B cell (primary cell): ENCODE data around the gene EDNRA. TPM values are rescaled to one million over a fixed set of nuclear protein-coding genes. Genes with fewer than 3 reads are reported as not detected.

Source experiments
- ATAC-seq: fragments of 200-7000 bp; cut with Tn5 transposase; one replicate; pipeline ENCODE4 v1.10.0; 2021; ENCODE audit warnings: low read depth, mild to moderate bottlenecking, moderate number of reproducible peaks, moderate library complexity
- CTCF ChIA-PET: fragments of 350-600 bp; sonication (Branson Sonifier 250); formaldehyde crosslinking; loops from one replicate; lab custom pipeline; 2021; ENCODE audit warnings: antibody characterized with exemption, inconsistent platforms; lab: Charles Lee
- POLR2A ChIA-PET: fragments of 350-600 bp; sonication (Branson Sonifier 250); formaldehyde crosslinking; loops from one replicate; lab custom pipeline; 2021; ENCODE audit warnings: antibody characterized with exemption; lab: Charles Lee
- DNase-seq: peaks from one replicate; pipeline ENCODE4 v3.0.0; 2013
- H2AFZ ChIP-seq: 2 replicates; pipeline ENCODE4 v1.6.1; 2012; ENCODE audit warnings: mild to moderate bottlenecking, low read depth, low read length; ENCODE audit not compliant: insufficient read depth, poor library complexity, severe bottlenecking
- H3K27ac ChIP-seq, 2 donors: 1 replicate in 1 of 2; 2 replicates in 1 of 2; pipeline ENCODE4 v1.5.1; 2012 to 2013; ENCODE audit warnings: low read length in 2 of 2, mild to moderate bottlenecking in 2 of 2, moderate library complexity in 1 of 2
- H3K27me3 ChIP-seq, 4 experiments: fragments of 200-600 bp in 1 of 4; sonication (generic) in 1 of 4; replicated peaks in 1 of 4; 1 replicate in 2 of 4; 2 replicates in 2 of 4; pipeline versions ENCODE4 v1.6.1 to v1.7.0; 2013 to 2016; ENCODE audit warnings: low read length in 3 of 4, mild to moderate bottlenecking in 2 of 4, mixed read lengths in 1 of 4, moderate library complexity in 1 of 4; ENCODE audit not compliant: insufficient read depth in 4 of 4, control insufficient read depth in 3 of 4; ENCODE audit errors: control extremely low read depth in 1 of 4
- H3K36me3 ChIP-seq, 2 experiments: replicated peaks in 1 of 2; 1 replicate in 1 of 2; 2 replicates in 1 of 2; pipeline versions ENCODE4 v1.6.1 to v1.7.1; 2013; ENCODE audit warnings: low read length in 1 of 2; ENCODE audit not compliant: insufficient read depth in 2 of 2, control insufficient read depth in 1 of 2; ENCODE audit errors: control extremely low read depth in 1 of 2, extremely low read depth in 1 of 2
- H3K4me1 ChIP-seq, 2 donors: fragments of 200-600 bp in 1 of 2; sonication (generic) in 1 of 2; 1 replicate in 1 of 2; 2 replicates in 1 of 2; pipeline versions ENCODE4 v1.5.1 to v1.6.1; 2013 to 2017; ENCODE audit warnings: low read length in 2 of 2; ENCODE audit not compliant: control insufficient read depth in 2 of 2, insufficient read depth in 2 of 2
- H3K4me2 ChIP-seq: replicated peaks from 2 replicates; pipeline ENCODE3; 2012; ENCODE audit warnings: mild to moderate bottlenecking, low read depth, low read length; ENCODE audit not compliant: poor library complexity, severe bottlenecking
- H3K4me3 ChIP-seq, 5 experiments: fragments of 200-600 bp in 1 of 5; sonication (generic) in 1 of 5; 1 replicate in 3 of 5; 2 replicates in 2 of 5; pipeline versions ENCODE4 v1.5.1 to v1.7.0; 2011 to 2016; ENCODE audit warnings: low read length in 4 of 5, mild to moderate bottlenecking in 4 of 5, low read depth in 2 of 5, control low read depth in 1 of 5, moderate library complexity in 1 of 5; ENCODE audit not compliant: insufficient read depth in 1 of 5; ENCODE audit errors: control extremely low read depth in 1 of 5, extremely low read depth in 1 of 5
- H3K79me2 ChIP-seq: fragments of 200-600 bp; sonication (generic); one replicate; pipeline ENCODE4 v1.6.0; 2016; ENCODE audit warnings: low read length; ENCODE audit not compliant: control insufficient read depth, insufficient read depth
- H3K9ac ChIP-seq: fragments of 200-600 bp; sonication (generic); 2 replicates; pipeline ENCODE4 v1.6.1; 2017; ENCODE audit warnings: mild to moderate bottlenecking, low read length, moderate library complexity
- H3K9me3 ChIP-seq, 3 donors: one replicate each; pipeline versions ENCODE4 v1.6.1 to v1.7.1; 2013; ENCODE audit warnings: low read length in 2 of 3; ENCODE audit not compliant: control insufficient read depth in 2 of 3, insufficient read depth in 1 of 3; ENCODE audit errors: control extremely low read depth in 1 of 3
- H4K20me1 ChIP-seq: 2 replicates; pipeline ENCODE4 v1.6.0; 2012; ENCODE audit warnings: mild to moderate bottlenecking, low read length; ENCODE audit not compliant: insufficient read depth, control insufficient read depth, poor library complexity, severe bottlenecking
- H3K27ac Mint-ChIP-seq: one replicate; pipeline ENCODE4 v1.8.0; 2021; ENCODE audit warnings: mixed read lengths
- H3K27me3 Mint-ChIP-seq: one replicate; pipeline ENCODE4 v1.8.0; 2021; ENCODE audit warnings: mixed read lengths
- H3K4me1 Mint-ChIP-seq: one replicate; pipeline ENCODE4 v1.8.0; 2021; ENCODE audit warnings: mixed read lengths
- H3K4me3 Mint-ChIP-seq: one replicate; pipeline ENCODE4 v1.8.0; 2021; ENCODE audit warnings: mixed read lengths
- H3K9me3 Mint-ChIP-seq: one replicate; pipeline ENCODE4 v1.8.0; 2022; ENCODE audit warnings: mixed read lengths; ENCODE audit not compliant: insufficient read depth
- EZH2 ChIP-seq: IDR thresholded peaks from 2 replicates; pipeline ENCODE4 v1.6.1; 2012; ENCODE audit warnings: borderline replicate concordance, low read depth, mild to moderate bottlenecking, moderate library complexity, low read length; ENCODE audit not compliant: insufficient read depth, poor library complexity, severe bottlenecking
- WGBS: methylation state at CpG from one replicate; pipeline ENCODE4 v1.1.5; 2013; ENCODE audit warnings: missing lambda C conversion rate; ENCODE audit not compliant: insufficient coverage; 5-methylcytosine and 5-hydroxymethylcytosine counted together
- intact Hi-C: fragments of 100-400 bp; cut with micrococcal nuclease; formaldehyde crosslinking; loops from one replicate; pipeline ENCODE4 v1.10.0; 2022
- polyA plus RNA-seq: library from polyadenylated mRNA; depleted of rRNA; stranded (reverse); fragments of >200 nt; gene quantifications from 2 replicates; pipeline ENCODE4 v1.2.3, GENCODE V29; 2012
- total RNA-seq, 2 donors: library from RNA; stranded (reverse); fragments of 120-200 nt in 1 of 2; gene quantifications; 1 replicate in 1 of 2; 2 replicates in 1 of 2; pipeline versions ENCODE4 v1.2.3 to v1.2.4, GENCODE V29; 2013 to 2022
- TF ChIP-seq, protein P1 (sequence below): fragments of 200-600 bp; IDR thresholded peaks from one replicate; pipeline ENCODE4 v1.8.0; 2022; ENCODE audit warnings: antibody characterized with exemption, mild to moderate bottlenecking

EDNRA gene
- total and polyA plus RNA-seq, 2 donors (not counting 1 experiment from before 2014, with no cell fraction given), result not detected

DNA sequence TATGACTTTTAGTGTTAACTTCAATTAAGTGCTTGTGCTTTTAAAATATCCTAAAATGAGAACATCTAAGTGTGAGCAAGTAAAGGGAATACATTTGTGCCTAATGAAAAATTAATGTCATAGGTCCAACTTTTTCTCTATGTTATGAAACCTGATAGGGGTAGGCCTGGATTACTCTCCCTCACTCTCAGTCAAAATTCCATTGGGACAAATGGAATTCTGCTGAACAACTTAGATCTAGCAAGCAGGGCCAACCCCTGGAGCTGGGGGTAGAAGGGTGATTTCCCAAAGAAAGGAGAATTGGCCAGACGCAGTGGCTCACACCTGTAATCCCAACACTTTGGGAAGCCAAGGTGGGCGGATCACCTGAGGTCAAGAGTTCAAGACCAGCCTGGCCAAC is 67.4 kb downstream of the EDNRA start:
- Mint-ChIP-seq H3K27ac (no peak overlapping the region), H3K4me1 (no peaks in the 10 kb centered on the region), H3K9me3 (peaks cover 6% of the 10 kb centered on the region), H3K27me3 (peaks cover 9% of the 10 kb centered on the region), H3K4me3 (no peak overlapping the region)
- Histone ChIP-seq H3K27me3 (no peaks in the 10 kb centered on the region), H3K4me2 (no peak overlapping the region), H4K20me1 (no peaks in the 10 kb centered on the region), H3K9ac (no peak overlapping the region), H2AFZ (no peak overlapping the region), H3K9me3 (peaks cover 0 to 12% (median 0%) of the 10 kb centered on the region in 3 donors), H3K36me3 (no peaks in the 10 kb centered on the region), H3K27ac (no peak overlapping the region), H3K4me1 (no peaks in the 10 kb centered on the region), H3K4me3 (no peak overlapping the region), H3K79me2 (no peaks in the 10 kb centered on the region)
- WGBS, result no CpG with 5 or more reads among the region's 2 CpGs
- ChIA-PET POLR2A (no interaction called here), CTCF (interaction anchor here (0.7 kb wide), 2 partner anchors 23 to 451 kb away, joined by 3 read pairs; no protein-coding TSS in a partner anchor)
- no peak for DNase-seq
- TF ChIP-seq, protein P1, sequence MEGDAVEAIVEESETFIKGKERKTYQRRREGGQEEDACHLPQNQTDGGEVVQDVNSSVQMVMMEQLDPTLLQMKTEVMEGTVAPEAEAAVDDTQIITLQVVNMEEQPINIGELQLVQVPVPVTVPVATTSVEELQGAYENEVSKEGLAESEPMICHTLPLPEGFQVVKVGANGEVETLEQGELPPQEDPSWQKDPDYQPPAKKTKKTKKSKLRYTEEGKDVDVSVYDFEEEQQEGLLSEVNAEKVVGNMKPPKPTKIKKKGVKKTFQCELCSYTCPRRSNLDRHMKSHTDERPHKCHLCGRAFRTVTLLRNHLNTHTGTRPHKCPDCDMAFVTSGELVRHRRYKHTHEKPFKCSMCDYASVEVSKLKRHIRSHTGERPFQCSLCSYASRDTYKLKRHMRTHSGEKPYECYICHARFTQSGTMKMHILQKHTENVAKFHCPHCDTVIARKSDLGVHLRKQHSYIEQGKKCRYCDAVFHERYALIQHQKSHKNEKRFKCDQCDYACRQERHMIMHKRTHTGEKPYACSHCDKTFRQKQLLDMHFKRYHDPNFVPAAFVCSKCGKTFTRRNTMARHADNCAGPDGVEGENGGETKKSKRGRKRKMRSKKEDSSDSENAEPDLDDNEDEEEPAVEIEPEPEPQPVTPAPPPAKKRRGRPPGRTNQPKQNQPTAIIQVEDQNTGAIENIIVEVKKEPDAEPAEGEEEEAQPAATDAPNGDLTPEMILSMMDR, result no peak
- TF ChIP-seq EZH2, result no peak
- intact Hi-C loops, result no loop called here
- no peak for ATAC-seq

GRCh38 chr4:147550626-147551246 is 69.8 kb downstream of the EDNRA start:
- Mint-ChIP-seq H3K4me1 (no peaks in the 10 kb centered on the region), H3K27ac (no peak overlapping the region), H3K9me3 (peaks cover 6% of the 10 kb centered on the region), H3K4me3 (no peak overlapping the region), H3K27me3 (peaks cover 9% of the 10 kb centered on the region)
- Histone ChIP-seq H3K4me2 (no peak overlapping the region), H3K4me1 (no peaks in the 10 kb centered on the region), H3K27me3 (no peaks in the 10 kb centered on the region), H3K4me3 (no peak overlapping the region), H3K79me2 (no peaks in the 10 kb centered on the region), H4K20me1 (no peaks in the 10 kb centered on the region), H3K36me3 (no peaks in the 10 kb centered on the region), H3K9me3 (peaks cover 0 to 12% (median 0%) of the 10 kb centered on the region in 3 donors), H3K9ac (no peak overlapping the region), H3K27ac (no peak overlapping the region), H2AFZ (no peak overlapping the region)
- no peak for TF ChIP-seq EZH2
- TF ChIP-seq, protein P1, result no peak
- DNase-seq, result no peak
- ChIA-PET POLR2A (no interaction called here), CTCF (no interaction called here)
- WGBS, result 59% methylated on average over 5 of the region's 8 CpGs
- intact Hi-C loops, result no loop called here
- no peak for ATAC-seq
